Tongue (tissue), 2 donors: ENCODE measurements around the gene SNX6. TPM values are rescaled to one million over a fixed set of nuclear protein-coding genes. Genes with fewer than 3 reads are reported as not detected.
A peak's percentile ranks its signal among the peaks of the same experiment; 100 is the strongest.

Experiments
- DNase-seq: peaks from one replicate; pipeline ENCODE4 v3.0.0-alpha.2; 2015
- total RNA-seq: library from RNA; depleted of rRNA; stranded (reverse); fragments of >200 nt; gene quantifications from one replicate; pipeline ENCODE4 v1.2.3, GENCODE V29; 2014

Gene SNX6
- total RNA-seq, 1 donor from 2014 or later = 157 TPM

DNA sequence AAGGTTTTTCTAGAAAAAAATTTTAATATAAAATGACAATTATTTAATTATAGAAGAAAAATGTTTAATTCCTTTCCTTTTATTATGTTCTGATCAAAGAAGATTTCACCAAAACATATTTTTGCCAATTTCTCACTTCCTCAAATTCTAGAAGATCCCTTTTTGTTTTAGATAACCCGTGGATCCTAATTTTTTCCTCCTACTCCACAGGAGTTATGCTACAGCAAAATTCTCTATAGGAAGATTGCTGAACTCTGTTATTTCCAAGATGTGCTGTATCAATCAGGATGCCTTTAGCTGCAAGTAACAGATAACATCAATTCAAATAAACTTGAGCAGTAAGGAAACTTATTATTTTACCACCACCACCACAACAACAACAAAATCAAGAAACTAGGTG is 3.8 kb upstream of the SNX6 start:
- DNase-seq = no peak

DNA sequence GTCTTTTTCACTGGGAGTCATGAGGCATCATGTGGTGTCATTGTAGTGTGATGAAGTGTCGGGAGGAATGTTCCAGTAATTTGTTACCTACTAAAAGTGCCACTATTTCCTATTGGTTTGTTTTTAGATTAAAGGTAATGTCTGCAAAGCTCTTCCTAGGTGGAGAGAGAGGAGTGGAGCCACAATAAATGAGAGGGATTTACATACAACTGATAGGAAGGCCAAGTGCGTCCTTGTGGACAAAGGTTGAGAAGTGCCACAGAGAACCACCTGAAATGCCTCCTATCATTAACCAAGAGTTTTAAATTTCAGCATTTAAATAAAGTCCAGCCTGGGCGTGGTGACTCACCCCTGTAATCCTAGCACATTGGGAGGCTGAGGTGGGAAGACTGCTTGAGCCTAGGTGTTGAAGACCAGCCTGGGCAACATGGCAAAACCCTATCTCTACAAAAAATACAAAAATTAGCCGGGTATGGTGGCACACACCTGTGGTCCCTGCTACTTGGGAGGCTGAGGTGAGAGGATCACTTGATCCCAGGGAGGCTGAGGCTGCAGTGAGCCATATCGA is 2.5 kb upstream of the SNX6 start:
- no peak for DNase-seq

GRCh38 chr14:34629344-34629656 is 648 bp downstream of the SNX6 start:
- no peak for DNase-seq

GRCh38 chr14:34628681-34629135 is 1.2 kb downstream of the SNX6 start:
- no peak for DNase-seq

- DNase-seq = no peak
These were observed 6.4 kb downstream of the SNX6 start for GRCh38 chr14:34623506-34623905.

DNA sequence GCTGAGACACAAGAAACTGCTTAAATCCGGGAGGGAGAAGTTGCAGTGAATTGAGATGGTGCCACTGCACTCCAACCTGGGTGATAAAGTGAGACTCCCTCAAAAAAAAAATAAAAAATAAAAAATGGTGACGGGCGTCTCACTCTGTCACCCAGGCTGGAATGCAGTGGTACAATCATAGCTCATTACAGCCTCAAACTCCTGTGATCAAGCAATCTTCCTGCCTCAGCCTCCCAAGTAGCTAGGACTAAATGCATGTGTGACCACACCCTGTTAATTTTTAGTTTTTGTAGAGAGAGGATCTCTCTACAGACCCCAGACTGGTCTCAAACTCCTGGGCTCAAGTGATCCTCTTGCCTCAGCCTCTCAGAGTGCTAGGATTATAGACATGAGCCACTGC is 9.1 kb downstream of the SNX6 start:
- DNase-seq = no peak

- DNase-seq = no peak
These were observed 9.8 kb downstream of the SNX6 start for GRCh38 chr14:34620115-34620514.

DNA sequence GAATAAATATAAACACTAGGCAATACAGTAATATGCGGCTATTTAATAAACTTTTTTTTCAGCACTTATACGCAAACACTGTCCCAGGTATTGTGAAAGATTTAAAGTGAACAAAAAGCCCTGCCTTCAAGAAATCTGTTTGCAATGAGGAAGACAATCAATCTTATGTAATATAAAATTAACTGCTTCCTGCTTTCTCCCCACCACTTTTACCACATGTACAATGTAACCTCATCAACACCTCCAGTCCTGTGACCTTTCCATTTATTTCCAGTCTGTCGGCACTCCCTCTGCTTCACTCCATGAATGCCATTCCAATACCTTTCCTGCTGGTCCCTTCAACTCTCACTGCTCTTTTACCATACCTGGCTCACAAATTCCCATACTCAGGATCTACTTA is 10.5 kb downstream of the SNX6 start:
- no peak for DNase-seq

- no peak for DNase-seq
These were observed 13.6 kb downstream of the SNX6 start for GRCh38 chr14:34616360-34616759.

GRCh38 chr14:34615507-34615906 is 14.4 kb downstream of the SNX6 start:
- no peak for DNase-seq

DNA sequence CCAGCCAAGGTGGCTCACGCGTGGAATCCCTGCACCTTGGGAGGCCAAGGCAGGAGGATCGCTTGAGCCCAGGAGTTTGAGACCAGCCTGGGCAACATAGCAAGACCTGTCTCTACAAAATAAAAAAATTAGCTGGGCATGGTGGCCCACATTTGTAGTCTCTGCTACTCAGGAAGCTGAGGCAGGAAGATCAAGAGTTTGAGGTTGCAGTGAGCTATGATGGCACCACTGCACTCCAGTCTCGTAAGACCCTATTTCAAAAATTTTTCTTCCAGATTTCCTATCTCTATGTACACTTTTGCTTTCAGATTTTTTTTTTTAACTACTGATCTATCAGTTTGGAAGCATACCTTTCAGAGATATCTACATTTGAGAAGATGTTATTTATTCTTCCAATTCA is 15.3 kb downstream of the SNX6 start:
- no peak for DNase-seq

DNA sequence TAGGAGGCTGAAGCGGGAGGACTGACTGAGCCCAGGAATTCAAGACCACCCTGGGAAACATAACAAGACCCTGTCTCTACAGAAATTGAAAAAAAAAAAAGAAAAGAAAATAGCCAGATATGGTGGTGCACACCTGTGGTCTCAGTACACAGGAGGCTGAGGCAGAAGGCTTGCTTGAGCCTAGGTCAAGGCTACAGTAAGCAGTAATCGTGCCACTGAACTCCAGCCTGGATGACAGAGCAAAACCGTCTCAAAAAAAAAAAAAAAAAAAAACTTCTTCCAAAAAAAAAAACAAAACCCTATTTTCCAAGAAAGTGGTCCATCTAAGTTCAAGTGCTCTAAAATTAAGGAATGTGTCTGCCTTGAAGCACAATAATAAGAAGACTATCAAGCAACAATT is 19.8 kb downstream of the SNX6 start:
- no peak for DNase-seq

- DNase-seq = no peak
These were observed 24.5 kb downstream of the SNX6 start for GRCh38 chr14:34605461-34605860.

- DNase-seq = no peak
These were observed 25.0 kb downstream of the SNX6 start for GRCh38 chr14:34604995-34605394.

- DNase-seq = no peak
These were observed 33.1 kb downstream of the SNX6 start for GRCh38 chr14:34596891-34597290.

- DNase-seq = no peak
These were observed 36.1 kb downstream of the SNX6 start for GRCh38 chr14:34593740-34594375.

DNA sequence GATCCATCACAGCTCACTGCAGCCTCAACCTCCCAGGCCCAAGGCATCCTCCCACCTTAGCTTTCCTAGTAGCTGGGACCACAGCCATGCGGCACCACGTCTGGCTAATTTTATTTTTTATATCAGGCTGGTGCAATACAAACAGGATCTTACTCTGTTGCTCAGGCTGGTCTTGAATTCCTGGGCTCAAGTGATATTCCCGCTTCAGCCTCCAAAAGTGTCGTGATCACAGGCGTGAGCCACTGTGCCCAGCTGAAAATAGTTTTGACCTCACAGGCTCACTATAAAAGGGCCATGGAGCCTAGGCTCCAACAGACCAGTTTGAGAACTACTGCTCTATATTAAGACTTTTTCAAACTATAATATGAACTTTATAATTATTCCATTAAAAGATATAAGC is 37.3 kb downstream of the SNX6 start:
- DNase-seq = peak; percentile 4

DNA sequence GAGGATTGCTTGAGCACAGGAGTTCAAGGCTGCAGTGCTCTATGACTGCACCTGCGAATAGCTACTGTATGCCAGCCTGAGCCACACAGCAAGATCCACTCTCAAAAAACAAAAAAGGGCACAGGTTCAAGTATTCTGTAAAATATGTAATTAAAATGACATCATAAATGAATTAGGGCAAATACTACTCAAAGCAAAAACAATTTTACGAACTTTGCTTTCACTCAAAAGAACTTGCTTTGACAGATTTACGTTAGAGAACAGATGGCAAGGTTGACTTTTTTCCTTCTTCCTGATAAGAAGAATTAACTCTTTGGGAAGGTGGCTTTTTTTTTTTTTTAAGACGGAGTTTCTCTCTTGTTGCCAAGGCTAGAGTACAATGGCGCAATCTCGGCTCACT is 46.4 kb downstream of the SNX6 start:
- no peak for DNase-seq

DNA sequence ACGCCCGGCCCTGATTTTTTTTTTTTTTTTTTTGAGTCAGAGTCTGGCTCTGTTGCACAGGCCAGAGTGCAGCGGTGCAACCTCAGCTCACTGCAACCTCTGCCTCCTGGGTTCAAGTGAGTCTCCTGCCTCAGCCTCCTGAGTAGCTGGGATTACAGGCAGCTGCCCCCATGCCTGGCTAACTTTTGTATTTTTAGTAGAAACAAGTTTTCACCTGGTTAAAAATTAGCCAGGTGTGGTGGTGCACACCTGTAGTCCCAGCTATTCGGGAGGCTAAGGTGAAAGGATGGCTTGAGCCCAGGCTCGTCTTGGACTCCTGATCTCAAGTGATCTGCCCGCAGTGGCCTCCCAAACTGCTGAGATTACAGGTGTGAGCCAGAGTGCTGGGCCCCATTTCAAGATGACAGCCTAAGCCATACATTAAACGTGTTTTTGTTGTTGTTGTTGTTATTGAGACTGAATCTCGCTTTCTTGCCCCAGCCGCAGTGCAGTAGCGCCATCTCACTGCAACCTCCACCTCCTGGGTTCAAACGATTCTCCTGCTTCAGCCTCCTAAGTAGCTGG is 47.7 kb downstream of the SNX6 start:
- no peak for DNase-seq

DNA sequence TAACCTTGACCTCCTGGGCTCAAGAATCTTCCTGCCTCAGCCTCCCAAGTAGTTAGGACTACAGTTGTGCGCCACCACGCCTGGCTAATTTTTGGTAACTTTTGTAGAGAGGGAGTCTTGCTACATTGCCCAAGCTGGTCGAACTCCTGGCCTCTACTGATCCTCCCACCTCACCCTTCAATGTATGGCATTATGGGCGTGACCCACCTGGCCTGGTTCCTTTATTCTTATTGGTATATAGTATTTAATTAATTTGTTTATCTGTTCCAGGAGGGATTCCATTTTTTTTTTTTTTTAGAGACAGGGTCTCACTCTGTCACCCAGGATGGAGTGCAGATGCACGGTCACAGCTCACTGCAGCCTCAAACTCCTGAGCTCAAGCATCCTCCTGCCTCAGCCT is 49.6 kb downstream of the SNX6 start:
- DNase-seq = no peak

- DNase-seq = no peak
These were observed 58.2 kb downstream of the SNX6 start for GRCh38 chr14:34571771-34572170.

- DNase-seq = no peak
These were observed 60.2 kb downstream of the SNX6 start for GRCh38 chr14:34569750-34570149.

- DNase-seq = no peak
These were observed 61.1 kb downstream of the SNX6 start for GRCh38 chr14:34568803-34569202.

- DNase-seq = no peak
These were observed 67.2 kb downstream of the SNX6 start for GRCh38 chr14:34562776-34563150.
